ENCODE data around the gene POLE3.
"Not testable (repeated sequence)": the region's sequence is repeated elsewhere in the genome, so short reads cannot be mapped to it uniquely, and the experiment has no call there.

POLE3 gene

GRCh38 chr9:113401027-113401792, 9.3 kb downstream of the POLE3 start, which contains the start of gene ALAD:
TSS of gene ALAD (minus strand) at chr9:113401284. CDS start at chr9:113393559, 7,725 bp downstream.
- peak; percentile 98 for DNase-seq

- no peak for DNase-seq
Observed at GRCh38 chr9:113399646-113400200, 10.8 kb downstream of the POLE3 start.

GRCh38 chr9:113398796-113399195, 11.7 kb downstream of the POLE3 start:
- no peak for DNase-seq

- no peak for DNase-seq
Observed at GRCh38 chr9:113397203-113397631, 13.3 kb downstream of the POLE3 start.

- DNase-seq, result no peak
Observed at GRCh38 chr9:113395000-113395861, 15.2 kb downstream of the POLE3 start.

- DNase-seq, result no peak
Observed at GRCh38 chr9:113393281-113393680, 17.2 kb downstream of the POLE3 start.

GRCh38 chr9:113391917-113392316, 18.6 kb downstream of the POLE3 start:
- no peak for DNase-seq

- DNase-seq, result no peak
Observed at GRCh38 chr9:113390192-113390960, 20.1 kb downstream of the POLE3 start.

GRCh38 chr9:113389451-113389850, 21.0 kb downstream of the POLE3 start:
- no peak for DNase-seq

GRCh38 chr9:113388833-113389232, 21.6 kb downstream of the POLE3 start:
- DNase-seq, result no peak

GRCh38 chr9:113387560-113388230, 22.8 kb downstream of the POLE3 start:
- DNase-seq, result no peak

- no peak for DNase-seq
Observed at GRCh38 chr9:113386571-113387393, 23.7 kb downstream of the POLE3 start.

GRCh38 chr9:113381909-113382411, 28.5 kb downstream of the POLE3 start:
- DNase-seq, result no peak

- not testable (repeated sequence) for DNase-seq
Observed at GRCh38 chr9:113381441-113381840, 29.0 kb downstream of the POLE3 start.

GRCh38 chr9:113380869-113381378, 29.6 kb downstream of the POLE3 start:
- peak; percentile 79 for DNase-seq

GRCh38 chr9:113379829-113380210, 30.7 kb downstream of the POLE3 start:
- DNase-seq, result not testable (repeated sequence)

GRCh38 chr9:113379094-113379828, 31.2 kb downstream of the POLE3 start:
- DNase-seq, result not testable (repeated sequence)

GRCh38 chr9:113376634-113377567, 33.6 kb downstream of the POLE3 start, which contains the start of gene HDHD3:
TSS of gene HDHD3 (minus strand) at chr9:113376986. CDS start at chr9:113374354, 2,632 bp downstream.
- peak; percentile 84 for DNase-seq

Measured in RPMI8226 (cell line).